ENCODE measurements around the gene CUL9. TPM values are rescaled to one million over a fixed set of nuclear protein-coding genes. Genes with fewer than 3 reads are reported as not detected.

Gene CUL9
- total RNA-seq, 2 donors from 2014 or later = 41.5 to 85.8 TPM

GRCh38 chr6:43235841-43236240 is 53.8 kb downstream of the CUL9 start:
- Mint-ChIP-seq H3K9me3 (no peaks in the 10 kb centered on the region), H3K4me1 (ENCODE audit: low read depth in 2 of 2) (peaks cover 0 to 6% of the 10 kb centered on the region in 2 donors), H3K27me3 (peaks cover 38 to 40% of the 10 kb centered on the region in 2 donors), H3K27ac (no peak overlapping the region), H3K4me3 (no peak overlapping the region), H3K36me3 (no peaks in the 10 kb centered on the region)
- ATAC-seq (no peak), DNase-seq (ENCODE audit: low spot score) (no peak)

DNA sequence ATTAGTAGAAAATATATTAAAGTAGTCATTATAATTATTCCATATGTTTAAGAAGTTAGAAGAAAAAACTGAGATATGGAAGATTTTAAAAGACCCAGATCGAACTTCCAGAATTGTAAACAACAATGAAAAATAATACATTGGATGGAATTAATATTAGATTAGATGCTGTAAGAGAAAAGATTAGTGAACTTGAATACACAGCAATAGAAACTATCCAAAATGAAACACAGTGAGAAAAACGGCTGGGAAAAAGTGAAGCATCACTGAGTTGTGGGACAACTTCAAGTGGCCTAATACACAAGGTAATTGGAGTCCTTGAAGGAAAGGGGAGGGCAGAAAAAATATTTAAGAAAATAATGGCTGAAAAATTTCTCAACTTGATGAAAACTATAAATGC is 57.1 kb downstream of the CUL9 start:
- Mint-ChIP-seq H3K9me3 (no peaks in the 10 kb centered on the region), H3K36me3 (no peaks in the 10 kb centered on the region)
- ATAC-seq = no peak

GRCh38 chr6:43240950-43241349 is 59.0 kb downstream of the CUL9 start:
- H3K36me3 Mint-ChIP-seq = no peaks in the 10 kb centered on the region
- no peaks in the 10 kb centered on the region for H3K4me1 Mint-ChIP-seq (ENCODE audit: low read depth in 2 of 2)
- H3K27me3 Mint-ChIP-seq = peaks cover 24 to 34% of the 10 kb centered on the region in 2 donors
- no peak overlapping the region for H3K4me3 Mint-ChIP-seq
- H3K9me3 Mint-ChIP-seq = no peaks in the 10 kb centered on the region
- no peak for DNase-seq (ENCODE audit: low spot score)
- H3K27ac Mint-ChIP-seq = no peak overlapping the region
- ATAC-seq = no peak

More for the DNA sequence above, 57.1 kb downstream of the CUL9 start:
- H3K27me3 Mint-ChIP-seq = peaks cover 26 to 36% of the 10 kb centered on the region in 2 donors
- H3K27ac Mint-ChIP-seq = no peak overlapping the region
- DNase-seq (ENCODE audit: low spot score) = no peak
- no peak overlapping the region for H3K4me3 Mint-ChIP-seq
- H3K4me1 Mint-ChIP-seq (ENCODE audit: low read depth in 2 of 2) = no peaks in the 10 kb centered on the region

DNA sequence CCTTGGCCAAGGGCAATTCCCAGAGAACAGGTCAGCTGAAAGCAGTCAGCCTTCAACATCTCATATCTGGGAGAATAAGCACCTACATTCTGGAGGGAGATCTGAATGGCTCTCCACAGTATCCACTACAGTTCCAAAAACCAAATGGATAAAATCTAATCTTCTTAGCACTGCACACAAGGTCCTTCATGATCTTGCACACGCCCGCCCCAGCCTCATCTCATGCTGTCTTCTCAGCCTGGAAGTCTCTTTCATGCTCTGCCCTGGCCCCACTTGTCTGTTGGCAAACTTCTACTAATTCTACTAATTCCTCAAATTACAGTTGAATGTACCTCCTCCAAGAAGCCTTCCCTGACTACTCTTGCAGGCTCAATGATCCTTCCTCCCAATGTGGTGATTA is 59.5 kb downstream of the CUL9 start:
- H3K4me1 Mint-ChIP-seq (ENCODE audit: low read depth in 2 of 2) = peaks cover 0 to 4% of the 10 kb centered on the region in 2 donors
- H3K4me3 Mint-ChIP-seq = no peak overlapping the region
- ATAC-seq (no peak), DNase-seq (ENCODE audit: low spot score) (no peak)
- H3K27ac Mint-ChIP-seq = no peak overlapping the region
- peaks cover 19 to 35% of the 10 kb centered on the region in 2 donors for H3K27me3 Mint-ChIP-seq
- H3K36me3 Mint-ChIP-seq = no peaks in the 10 kb centered on the region
- no peaks in the 10 kb centered on the region for H3K9me3 Mint-ChIP-seq

DNA sequence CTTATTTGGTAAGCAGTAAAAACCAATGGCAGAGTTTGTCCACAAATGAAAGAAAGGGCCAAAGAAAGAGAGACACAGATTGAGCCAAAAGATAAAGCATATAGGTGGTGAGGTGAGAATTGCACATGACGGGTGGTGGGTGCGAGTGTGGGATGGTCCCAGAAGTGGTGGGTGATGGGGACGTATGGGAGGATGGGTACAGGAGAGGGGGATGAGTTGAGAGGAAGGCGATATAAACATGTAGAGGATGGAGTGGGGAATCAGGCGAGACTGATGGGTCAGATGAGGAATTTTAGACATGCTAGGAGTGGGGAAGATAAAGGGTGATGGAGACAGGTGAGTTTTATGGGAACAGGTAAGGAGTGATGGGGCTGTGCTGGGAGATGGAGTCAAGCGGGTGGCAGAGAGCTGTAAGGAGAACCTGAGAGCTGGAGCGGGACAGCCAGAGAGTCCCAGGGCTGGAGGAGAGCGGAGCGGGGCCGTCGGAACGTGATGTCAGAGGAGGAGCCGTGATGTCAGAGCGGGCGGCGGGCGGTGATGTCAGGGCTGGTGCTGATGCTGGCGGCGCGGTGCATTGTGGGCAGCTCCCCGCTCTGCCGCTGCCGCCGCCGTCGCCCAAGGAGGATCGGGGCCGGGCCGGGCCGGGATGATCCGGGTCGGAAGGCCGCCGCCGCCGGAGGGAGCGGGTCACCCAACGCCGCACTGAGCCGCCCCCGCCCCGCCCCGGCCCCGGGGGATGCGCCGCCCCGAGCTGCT is 61.1 kb downstream of the CUL9 start, which contains the start of gene TTBK1:
TTBK1 (plus strand) TSS at position 574 of the 756 bp plus-strand sequence. CDS start 3,180 bp downstream, outside the sequence.
- no peak within 1 kb of the TSS for H3K27ac Mint-ChIP-seq
- peaks cover 10 to 15% of the 10 kb centered on the region in 2 donors for H3K4me1 Mint-ChIP-seq (ENCODE audit: low read depth in 2 of 2)
- no peaks in the 10 kb centered on the region for H3K36me3 Mint-ChIP-seq
- no peaks in the 10 kb centered on the region for H3K9me3 Mint-ChIP-seq
- no peak within 1 kb of the TSS for H3K4me3 Mint-ChIP-seq
- H3K27me3 Mint-ChIP-seq = peaks cover 14 to 31% of the 10 kb centered on the region in 2 donors
- DNase-seq (ENCODE audit: low spot score) = no peak
- no peak for ATAC-seq

DNA sequence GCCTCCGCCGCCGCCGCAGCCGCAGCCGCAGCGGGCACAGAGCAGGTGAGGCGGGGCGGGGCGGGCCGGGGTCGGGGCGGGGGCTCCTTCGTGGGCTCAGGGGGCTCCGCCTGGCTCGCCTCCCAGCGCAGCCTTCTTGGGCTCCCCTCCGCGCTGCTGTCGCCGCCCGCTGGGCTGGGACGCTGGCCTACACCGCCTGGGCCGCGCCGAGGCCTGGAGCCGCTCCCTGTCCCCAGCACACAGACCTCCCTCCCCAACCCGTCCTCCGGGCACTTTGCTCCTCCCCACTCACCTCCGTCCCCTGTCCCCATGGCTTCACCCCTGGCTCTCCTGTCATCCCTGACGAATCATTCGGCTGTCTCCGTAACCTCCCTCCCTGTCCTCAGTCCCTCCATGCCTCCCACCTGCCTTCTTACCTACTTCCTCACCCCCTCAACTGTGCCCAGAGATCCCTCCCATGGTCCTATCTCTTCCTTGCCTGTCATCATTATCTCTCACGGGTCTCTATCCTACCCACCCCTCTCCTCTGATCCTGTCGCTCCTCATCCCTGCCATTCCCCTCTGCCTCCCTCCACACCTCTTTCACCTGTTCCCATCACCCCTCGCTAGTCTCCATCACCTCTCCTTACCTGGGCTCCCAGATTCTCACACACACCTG is 61.8 kb downstream of the CUL9 start:
- Mint-ChIP-seq H3K36me3 (no peaks in the 10 kb centered on the region), H3K27ac (no peak overlapping the region), H3K27me3 (peaks cover 10 to 29% of the 10 kb centered on the region in 2 donors), H3K4me1 (ENCODE audit: low read depth in 2 of 2) (peaks cover 10 to 15% of the 10 kb centered on the region in 2 donors), H3K9me3 (no peaks in the 10 kb centered on the region), H3K4me3 (no peak overlapping the region)
- DNase-seq (ENCODE audit: low spot score) (no peak), ATAC-seq (no peak)

GRCh38 chr6:43246301-43247113 is 64.5 kb downstream of the CUL9 start:
- Mint-ChIP-seq H3K27me3 (peaks cover 14 to 23% of the 10 kb centered on the region in 2 donors), H3K4me1 (ENCODE audit: low read depth in 2 of 2) (peaks cover 18 to 21% of the 10 kb centered on the region in 2 donors), H3K27ac (peak overlapping the region in 1 of 2 donors; percentile 88), H3K4me3 (peak overlapping the region; percentile 86), H3K9me3 (no peaks in the 10 kb centered on the region), H3K36me3 (no peaks in the 10 kb centered on the region)
- DNase-seq (ENCODE audit: low spot score) = no peak
- peak; percentile 39 to 70 for ATAC-seq

DNA sequence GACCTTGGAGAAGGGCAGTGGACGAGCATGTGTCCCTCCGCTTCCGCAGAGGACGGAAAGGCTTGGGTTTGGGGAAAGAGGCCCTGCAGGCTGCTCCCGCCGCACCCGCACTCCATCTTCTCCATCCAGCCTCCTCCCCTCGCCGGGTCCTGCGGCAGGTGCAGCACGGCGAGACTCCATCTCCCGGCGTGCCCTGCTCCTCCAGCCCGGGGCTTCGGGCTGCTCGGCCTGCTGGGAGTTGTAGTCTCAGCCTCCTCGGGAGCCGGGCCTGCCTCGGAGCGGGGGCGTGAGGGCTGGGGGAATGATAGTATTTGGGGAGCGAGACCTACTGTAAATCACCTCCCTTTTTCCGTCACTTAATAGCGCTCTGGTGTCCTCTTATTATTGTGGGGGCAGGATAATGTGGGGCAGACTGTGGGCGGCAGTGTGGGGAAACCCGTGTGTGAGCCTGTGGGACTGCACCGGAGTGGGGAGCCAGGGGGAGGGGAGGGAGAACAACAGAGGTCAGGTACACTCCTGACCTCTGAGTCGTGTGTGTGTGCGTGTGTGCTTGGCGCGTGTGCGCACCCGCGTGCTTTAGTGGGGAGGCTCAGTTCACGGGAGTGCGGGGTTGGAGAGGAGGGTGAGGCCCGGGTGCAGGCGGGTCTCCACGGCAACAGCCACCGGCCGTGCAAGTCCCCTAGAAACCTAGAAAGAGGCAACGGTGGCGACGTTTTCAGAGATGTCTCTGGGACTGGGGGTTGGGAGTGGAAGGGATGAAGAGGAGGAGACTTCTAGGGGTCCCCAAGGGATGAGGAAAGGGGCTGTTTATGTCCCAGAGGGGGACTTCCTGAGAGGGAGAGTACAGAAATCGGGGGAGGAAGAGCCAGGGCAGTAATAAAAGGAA is 65.4 kb downstream of the CUL9 start:
- ATAC-seq (peak; percentile 95), DNase-seq (ENCODE audit: low spot score) (peak; percentile 81)
- Mint-ChIP-seq H3K9me3 (no peaks in the 10 kb centered on the region), H3K36me3 (no peaks in the 10 kb centered on the region), H3K27me3 (peaks cover 22% of the 10 kb centered on the region in 2 donors), H3K4me3 (peak overlapping the region; percentile 86), H3K27ac (peak overlapping the region; percentile 67 to 88), H3K4me1 (ENCODE audit: low read depth in 2 of 2) (peaks cover 21 to 26% of the 10 kb centered on the region in 2 donors)

DNA sequence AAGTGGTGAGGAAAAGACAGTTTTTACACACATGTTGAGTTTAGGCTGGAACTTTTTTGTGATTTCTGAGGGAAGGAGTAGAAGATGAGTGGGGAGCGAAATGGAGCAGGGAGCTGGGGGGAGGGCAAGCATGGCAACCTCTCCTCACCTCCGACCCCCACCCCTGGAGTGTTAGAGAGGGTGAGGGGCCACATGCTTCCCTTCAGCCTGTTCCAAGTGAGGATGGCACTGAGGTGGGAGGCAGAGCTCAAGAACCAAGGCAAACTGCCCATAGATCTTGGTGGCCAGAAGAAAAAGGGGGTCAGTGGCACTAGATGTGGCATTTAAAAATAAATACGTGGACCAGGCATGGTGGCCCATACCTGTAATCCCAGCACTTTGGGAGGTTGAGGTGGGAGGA is 66.1 kb downstream of the CUL9 start:
- peaks cover 21 to 26% of the 10 kb centered on the region in 2 donors for H3K4me1 Mint-ChIP-seq (ENCODE audit: low read depth in 2 of 2)
- peak overlapping the region; percentile 67 to 88 for H3K27ac Mint-ChIP-seq
- peak overlapping the region; percentile 86 for H3K4me3 Mint-ChIP-seq
- no peaks in the 10 kb centered on the region for H3K9me3 Mint-ChIP-seq
- H3K27me3 Mint-ChIP-seq = peaks cover 27 to 29% of the 10 kb centered on the region in 2 donors
- DNase-seq (ENCODE audit: low spot score) (no peak), ATAC-seq (no peak)
- H3K36me3 Mint-ChIP-seq = no peaks in the 10 kb centered on the region

- no peaks in the 10 kb centered on the region for H3K9me3 Mint-ChIP-seq
- no peak overlapping the region for H3K27ac Mint-ChIP-seq
- peaks cover 21 to 26% of the 10 kb centered on the region in 2 donors for H3K4me1 Mint-ChIP-seq (ENCODE audit: low read depth in 2 of 2)
- no peak overlapping the region for H3K4me3 Mint-ChIP-seq
- no peaks in the 10 kb centered on the region for H3K36me3 Mint-ChIP-seq
- peaks cover 28 to 31% of the 10 kb centered on the region in 2 donors for H3K27me3 Mint-ChIP-seq
- DNase-seq (ENCODE audit: low spot score) (no peak), ATAC-seq (no peak)
These were observed 66.8 kb downstream of the CUL9 start for GRCh38 chr6:43248791-43249190.

GRCh38 chr6:43250992-43251373 is 69.0 kb downstream of the CUL9 start:
- Mint-ChIP-seq H3K9me3 (no peaks in the 10 kb centered on the region), H3K4me1 (ENCODE audit: low read depth in 2 of 2) (peaks cover 21 to 26% of the 10 kb centered on the region in 2 donors), H3K4me3 (no peak overlapping the region), H3K36me3 (no peaks in the 10 kb centered on the region), H3K27me3 (peaks cover 30 to 31% of the 10 kb centered on the region in 2 donors), H3K27ac (no peak overlapping the region)
- no peak for ATAC-seq
- no peak for DNase-seq (ENCODE audit: low spot score)

- Mint-ChIP-seq H3K9me3 (no peaks in the 10 kb centered on the region), H3K4me3 (no peak overlapping the region), H3K36me3 (no peaks in the 10 kb centered on the region), H3K27me3 (peaks cover 25 to 26% of the 10 kb centered on the region in 2 donors), H3K4me1 (ENCODE audit: low read depth in 2 of 2) (peaks cover 10 to 11% of the 10 kb centered on the region in 2 donors), H3K27ac (no peak overlapping the region)
- DNase-seq (ENCODE audit: low spot score) (no peak), ATAC-seq (no peak)
These were observed 71.4 kb downstream of the CUL9 start for GRCh38 chr6:43253401-43253800.
